ENCODE data around the gene DCBLD1. TPM values are rescaled to one million over a fixed set of nuclear protein-coding genes. Genes with fewer than 3 reads are reported as not detected.

The DCBLD1 gene
- total RNA-seq, 6 experiments from 2014 or later, result 7.6 to 22.8 (median 10.8) TPM

- H3K27ac ChIP-seq, result no peak overlapping the region
- DNase-seq (peak in 1 of 3 donors; percentile 48), ATAC-seq (peak; percentile 47 to 70 (median 66))
- TF ChIP-seq POLR2A (IDR thresholded peaks at IDR 0.05), result no peak
- TF ChIP-seq CTCF (IDR thresholded peaks at IDR 0.05), result peak; percentile 69 to 84 (median 74)
- H3K4me1 ChIP-seq, result peaks cover 0 to 7% (median 0%) of the 10 kb centered on the region in 4 donors
- H3K9me3 ChIP-seq, result no peaks in the 10 kb centered on the region
- no peaks in the 10 kb centered on the region for H3K36me3 ChIP-seq
- no peaks in the 10 kb centered on the region for H3K27me3 ChIP-seq
- no peak overlapping the region for H3K4me3 ChIP-seq
- 27% methylated on average over 10 of the region's 10 CpGs for WGBS (ENCODE audit: insufficient coverage, low coverage, low lambda C conversion rate, missing lambda C conversion rate)
- intact Hi-C loops (cut with DNase I), result no loop called here
Observed at GRCh38 chr6:117449549-117450439, 32.7 kb upstream of the DCBLD1 start.

GRCh38 chr6:117451671-117452070, 30.8 kb upstream of the DCBLD1 start:
- intact Hi-C loops (cut with DNase I), result no loop called here
- Histone ChIP-seq H3K9me3 (no peaks in the 10 kb centered on the region), H3K27ac (peak overlapping the region in 1 of 3 donors; percentile 1), H3K4me3 (no peak overlapping the region), H3K4me1 (peaks cover 0 to 16% (median 0%) of the 10 kb centered on the region in 4 donors), H3K36me3 (no peaks in the 10 kb centered on the region), H3K27me3 (no peaks in the 10 kb centered on the region)
- no peak for DNase-seq
- ATAC-seq, result peak in 3 of 4 donors; percentile 36 to 52 (median 37)
- TF ChIP-seq POLR2A (IDR thresholded peaks at IDR 0.05) (no peak), CTCF (IDR thresholded peaks at IDR 0.05) (no peak)
- WGBS (ENCODE audit: insufficient coverage, low coverage, low lambda C conversion rate, missing lambda C conversion rate), result 12% methylated on average over 5 of the region's 5 CpGs

GRCh38 chr6:117456250-117456649, 26.2 kb upstream of the DCBLD1 start:
- DNase-seq, result no peak
- no peaks in the 10 kb centered on the region for H3K27me3 ChIP-seq
- H3K4me1 ChIP-seq, result peaks cover 0 to 13% (median 0%) of the 10 kb centered on the region in 4 donors
- no peaks in the 10 kb centered on the region for H3K36me3 ChIP-seq
- H3K4me3 ChIP-seq, result no peak overlapping the region
- WGBS (ENCODE audit: insufficient coverage, low coverage, low lambda C conversion rate, missing lambda C conversion rate), result 38% methylated on average over 1 of the region's 1 CpG
- H3K9me3 ChIP-seq, result no peaks in the 10 kb centered on the region
- intact Hi-C loops (cut with DNase I), result no loop called here
- no peak overlapping the region for H3K27ac ChIP-seq
- TF ChIP-seq POLR2A (IDR thresholded peaks at IDR 0.05) (no peak), CTCF (IDR thresholded peaks at IDR 0.05) (no peak)
- ATAC-seq, result peak in 1 of 4 donors; percentile 45

- ATAC-seq (no peak), DNase-seq (no peak)
- H3K27ac ChIP-seq, result no peak overlapping the region
- H3K4me1 ChIP-seq, result peaks cover 0 to 10% (median 0%) of the 10 kb centered on the region in 4 donors
- no peak overlapping the region for H3K4me3 ChIP-seq
- H3K27me3 ChIP-seq, result no peaks in the 10 kb centered on the region
- WGBS (ENCODE audit: insufficient coverage, low coverage, low lambda C conversion rate, missing lambda C conversion rate), result 57% methylated on average over 5 of the region's 5 CpGs
- no peaks in the 10 kb centered on the region for H3K9me3 ChIP-seq
- intact Hi-C loops (cut with DNase I), result no loop called here
- no peak for TF ChIP-seq POLR2A (IDR thresholded peaks at IDR 0.05)
- TF ChIP-seq CTCF (IDR thresholded peaks at IDR 0.05), result no peak
- H3K36me3 ChIP-seq, result no peaks in the 10 kb centered on the region
Observed at GRCh38 chr6:117456998-117457397, 25.5 kb upstream of the DCBLD1 start.
